ENCODE measurements around the gene OR1A1. TPM values are rescaled to one million over a fixed set of nuclear protein-coding genes. Genes with fewer than 3 reads are reported as not detected.

The OR1A1 gene
- total RNA-seq, 1 donor = not detected

DNA sequence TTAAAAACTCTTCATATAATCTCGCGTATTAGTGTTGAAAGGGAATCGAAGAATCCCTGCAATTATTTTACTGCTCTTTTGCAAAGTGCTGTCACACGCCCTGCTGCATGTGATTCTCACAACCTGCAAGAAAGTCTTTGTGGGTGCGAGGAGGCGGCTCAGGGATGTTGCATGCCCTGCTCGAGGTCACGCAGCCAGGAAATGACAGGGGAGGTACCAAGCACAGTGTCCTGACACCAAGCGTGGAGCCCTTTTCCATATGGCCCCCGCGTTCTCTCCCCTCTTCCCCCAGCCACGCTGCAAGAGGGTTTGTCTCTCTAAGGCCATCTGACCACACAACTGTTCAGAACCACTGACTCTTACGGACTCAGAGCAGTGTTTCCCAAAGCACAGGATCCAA, 53.1 kb downstream of the OR1A1 start:
- no peak for DNase-seq (ENCODE audit: low read depth)
- no peak overlapping the region for H3K4me3 ChIP-seq (ENCODE audit: low read depth, low read length)
- TF ChIP-seq, protein P1, sequence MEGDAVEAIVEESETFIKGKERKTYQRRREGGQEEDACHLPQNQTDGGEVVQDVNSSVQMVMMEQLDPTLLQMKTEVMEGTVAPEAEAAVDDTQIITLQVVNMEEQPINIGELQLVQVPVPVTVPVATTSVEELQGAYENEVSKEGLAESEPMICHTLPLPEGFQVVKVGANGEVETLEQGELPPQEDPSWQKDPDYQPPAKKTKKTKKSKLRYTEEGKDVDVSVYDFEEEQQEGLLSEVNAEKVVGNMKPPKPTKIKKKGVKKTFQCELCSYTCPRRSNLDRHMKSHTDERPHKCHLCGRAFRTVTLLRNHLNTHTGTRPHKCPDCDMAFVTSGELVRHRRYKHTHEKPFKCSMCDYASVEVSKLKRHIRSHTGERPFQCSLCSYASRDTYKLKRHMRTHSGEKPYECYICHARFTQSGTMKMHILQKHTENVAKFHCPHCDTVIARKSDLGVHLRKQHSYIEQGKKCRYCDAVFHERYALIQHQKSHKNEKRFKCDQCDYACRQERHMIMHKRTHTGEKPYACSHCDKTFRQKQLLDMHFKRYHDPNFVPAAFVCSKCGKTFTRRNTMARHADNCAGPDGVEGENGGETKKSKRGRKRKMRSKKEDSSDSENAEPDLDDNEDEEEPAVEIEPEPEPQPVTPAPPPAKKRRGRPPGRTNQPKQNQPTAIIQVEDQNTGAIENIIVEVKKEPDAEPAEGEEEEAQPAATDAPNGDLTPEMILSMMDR (IDR thresholded peaks at IDR 0.05; ENCODE audit: insufficient read depth, low read length) = no peak

Other genes with a start within 250 kb of the OR1A1 start
- not detected in 2 replicates for gene OR1D5, start 144.1 kb upstream of the OR1A1 start, total RNA-seq (ENCODE audit: low replicate concordance)
- gene OR1D2, start 103.2 kb upstream of the OR1A1 start, total RNA-seq (ENCODE audit: low replicate concordance) = not detected in 2 replicates
- not detected in 2 replicates for gene OR1G1, start 80.1 kb upstream of the OR1A1 start, total RNA-seq (ENCODE audit: low replicate concordance)
- not detected in 2 replicates for gene OR1A2, start 10.1 kb upstream of the OR1A1 start, total RNA-seq (ENCODE audit: low replicate concordance)
- gene OR3A1, start 90.7 kb downstream of the OR1A1 start, total RNA-seq (ENCODE audit: low replicate concordance) = not detected in 2 replicates
- not detected in 2 replicates for gene OR3A2, start 178.6 kb downstream of the OR1A1 start, total RNA-seq (ENCODE audit: low replicate concordance)
- not detected in 2 replicates for gene OR1E1, start 190.7 kb downstream of the OR1A1 start, total RNA-seq (ENCODE audit: low replicate concordance)
- gene OR3A3, start 203.7 kb downstream of the OR1A1 start, total RNA-seq (ENCODE audit: low replicate concordance) = not detected in 2 replicates
- not detected in 2 replicates for gene OR1E2, start 226.2 kb downstream of the OR1A1 start, total RNA-seq (ENCODE audit: low replicate concordance)